HTERT RPE-1 (cell line): ENCODE data around the gene COL13A1.

Source experiments
- in situ Hi-C: fragments of 300-500 bp; cut with MboI; formaldehyde crosslinking; loops from 4 replicates; pipeline ENCODE4 v1.14.3; 2020; ENCODE audit warnings: low sequenced_read_pairs

COL13A1 gene

DNA sequence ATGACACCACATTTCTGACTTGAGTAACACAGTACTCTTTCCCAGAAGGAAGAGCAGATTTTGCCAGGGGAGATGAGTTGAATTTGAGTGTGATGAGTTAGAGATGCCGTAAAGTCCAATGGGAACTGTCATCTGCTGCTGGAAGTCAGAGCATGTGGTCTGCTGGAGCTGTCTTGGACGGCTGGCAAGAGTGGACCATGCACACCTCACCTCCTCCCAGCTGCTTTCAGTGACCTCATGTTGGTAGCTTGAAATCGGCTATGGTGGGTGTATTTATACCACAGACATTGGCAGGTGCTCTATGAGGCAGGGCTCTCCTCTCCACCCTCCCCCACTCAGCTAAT is 82.3 kb downstream of the COL13A1 start:
- in situ Hi-C loops: no loop called here

- in situ Hi-C loops: no loop called here
Measured at GRCh38 chr10:69884686-69885085, 83.0 kb downstream of the COL13A1 start.

DNA sequence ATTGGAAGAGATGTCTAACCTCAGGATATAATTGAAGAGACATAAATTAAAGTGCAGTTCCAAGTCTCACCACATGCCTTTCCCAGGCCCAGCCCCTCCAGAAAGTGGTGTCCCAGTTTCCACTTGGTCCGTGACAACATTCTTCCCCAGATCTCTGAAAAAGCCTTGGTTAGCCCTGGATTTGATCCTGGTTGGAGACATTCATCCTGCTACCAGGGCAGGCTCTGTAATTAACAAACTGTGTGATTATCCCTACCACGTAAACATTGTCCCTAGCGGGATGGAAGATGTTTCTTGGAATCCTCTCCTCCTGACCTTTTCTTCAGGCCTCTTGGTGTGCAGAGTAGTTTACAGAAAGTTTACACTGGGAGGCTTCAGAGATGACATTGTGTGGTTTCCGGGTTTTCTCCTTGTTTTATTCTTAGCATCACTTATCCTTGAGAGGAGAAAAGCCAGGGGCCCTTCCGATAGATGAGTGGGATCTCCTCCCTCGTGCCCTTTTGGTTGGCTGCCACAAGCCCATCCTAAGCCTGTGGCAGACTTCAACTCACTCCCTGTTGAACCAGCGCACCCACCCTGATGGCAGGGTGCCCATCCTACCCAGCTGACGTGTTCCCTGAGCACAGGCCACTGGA is 83.8 kb downstream of the COL13A1 start:
- in situ Hi-C loops: no loop called here

DNA sequence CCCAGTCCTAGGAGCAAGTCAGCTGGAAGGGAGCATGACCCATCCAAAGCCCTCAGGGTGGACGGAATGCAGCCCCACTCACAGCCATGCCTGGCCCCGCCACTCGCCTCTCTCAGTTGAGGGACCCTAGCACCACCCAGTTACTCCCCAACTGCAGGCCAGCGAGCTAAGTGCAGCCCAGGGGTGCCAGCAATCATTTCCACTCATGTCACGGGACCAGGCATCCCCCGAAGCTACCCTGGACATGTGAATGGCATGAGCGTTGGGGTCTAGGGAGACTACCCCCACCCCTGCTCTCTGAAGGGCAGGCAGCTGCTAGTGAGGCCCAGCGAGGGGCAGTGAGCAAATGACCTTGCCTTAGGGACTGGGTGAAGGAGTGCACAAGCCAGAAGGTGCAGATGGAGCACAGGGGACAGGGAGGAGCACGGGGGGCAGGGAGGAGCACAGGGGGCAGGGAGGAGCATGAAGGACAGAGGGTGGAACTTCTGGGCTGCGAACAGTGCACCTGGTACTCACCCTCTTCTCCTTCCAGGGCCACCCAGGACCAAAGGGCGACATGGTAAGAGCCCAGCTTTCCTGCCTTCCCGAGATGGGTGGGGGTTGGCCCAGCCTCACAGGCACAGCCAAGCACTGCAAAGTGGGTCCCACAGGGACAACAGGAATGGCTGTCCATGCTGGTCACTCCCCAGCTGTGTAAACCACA is 87.3 kb downstream of the COL13A1 start:
- in situ Hi-C loops: no loop called here

DNA sequence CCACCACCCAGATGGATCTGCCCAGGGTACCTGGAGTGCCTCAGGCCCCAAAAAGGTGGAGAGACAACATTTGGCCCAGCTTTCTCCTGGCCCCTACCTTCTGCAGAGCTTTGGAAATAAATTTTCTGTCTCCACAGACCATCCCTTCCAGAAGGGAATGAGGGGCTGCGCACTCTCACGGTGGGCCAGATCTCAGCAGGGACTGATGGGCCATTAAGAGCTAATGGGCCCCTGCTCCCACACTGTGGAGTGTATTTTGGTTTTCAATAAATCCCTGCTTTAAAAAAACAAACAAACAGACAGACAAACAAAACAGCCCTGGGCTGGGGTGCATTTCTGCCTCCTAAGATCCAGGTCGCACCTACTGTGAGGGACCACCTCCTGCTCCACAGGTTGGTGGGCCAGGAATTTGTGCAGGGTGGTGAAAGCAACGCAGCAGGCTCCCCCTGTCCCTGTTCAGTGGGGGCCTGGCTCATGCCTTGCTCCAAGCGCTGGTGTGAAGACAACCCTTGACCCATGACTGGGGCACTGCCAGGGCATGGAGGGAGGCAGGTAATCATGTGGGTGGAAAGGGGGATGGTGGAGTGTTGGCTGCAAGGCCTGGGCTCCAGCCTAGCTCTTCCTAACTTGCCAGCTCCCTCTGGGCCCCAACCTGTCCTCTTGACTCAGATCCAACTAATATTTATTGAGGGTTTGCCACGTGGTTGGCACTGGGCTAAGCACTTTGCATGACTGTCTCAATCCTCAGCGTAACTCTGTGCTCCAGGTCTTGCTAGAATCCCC is 88.5 kb downstream of the COL13A1 start:
- in situ Hi-C loops: no loop called here

DNA sequence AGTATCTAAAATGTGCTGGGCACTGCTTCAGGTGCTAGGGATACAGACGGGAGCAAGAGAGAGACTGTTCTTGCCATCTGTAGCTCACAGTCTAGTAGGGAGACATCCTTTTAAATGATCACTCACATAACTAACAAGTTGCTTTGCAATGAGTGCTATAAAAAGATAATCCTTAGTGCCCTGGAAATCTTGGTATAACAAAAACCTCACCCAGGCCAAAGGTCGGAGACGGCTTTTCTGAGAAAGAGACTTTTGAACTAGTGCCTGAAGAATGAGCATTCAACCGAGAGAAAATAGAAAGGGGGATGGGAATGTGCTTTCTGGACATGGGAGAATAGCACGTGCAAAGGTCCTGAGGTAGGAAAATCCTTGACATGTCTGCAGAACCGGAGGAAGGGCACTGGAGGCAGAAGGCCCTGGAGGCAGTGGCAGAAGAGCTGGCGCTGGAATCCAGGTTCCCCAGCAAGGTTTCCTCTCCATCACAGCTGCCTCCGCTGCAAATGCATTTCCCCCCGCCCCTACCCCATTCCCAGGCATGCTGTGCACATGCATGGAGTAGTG is 89.4 kb downstream of the COL13A1 start:
- in situ Hi-C loops: no loop called here

DNA sequence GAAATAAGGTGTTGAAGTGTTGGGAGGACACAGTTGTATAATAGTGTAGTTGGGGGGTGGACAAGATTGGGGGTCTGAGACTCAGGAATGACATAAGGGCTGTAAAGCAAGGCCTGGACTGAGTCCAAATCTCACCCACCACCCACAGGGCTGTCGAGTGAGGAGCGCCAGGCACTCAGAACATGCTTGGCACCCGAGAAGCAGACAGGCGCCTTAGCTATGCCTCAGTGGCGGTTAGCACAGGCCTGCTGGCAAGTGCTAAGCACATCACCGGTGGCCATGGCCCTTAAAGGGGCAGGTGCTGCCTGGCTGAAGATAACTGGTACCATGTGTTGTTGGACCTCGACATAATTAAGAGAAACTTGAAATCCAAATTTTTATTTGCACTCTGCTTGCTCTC is 90.7 kb downstream of the COL13A1 start:
- in situ Hi-C loops: no loop called here

- in situ Hi-C loops: no loop called here
Measured at GRCh38 chr10:69892816-69893215, 91.1 kb downstream of the COL13A1 start.

- in situ Hi-C loops: no loop called here
Measured at GRCh38 chr10:69893271-69893900, 91.7 kb downstream of the COL13A1 start.

DNA sequence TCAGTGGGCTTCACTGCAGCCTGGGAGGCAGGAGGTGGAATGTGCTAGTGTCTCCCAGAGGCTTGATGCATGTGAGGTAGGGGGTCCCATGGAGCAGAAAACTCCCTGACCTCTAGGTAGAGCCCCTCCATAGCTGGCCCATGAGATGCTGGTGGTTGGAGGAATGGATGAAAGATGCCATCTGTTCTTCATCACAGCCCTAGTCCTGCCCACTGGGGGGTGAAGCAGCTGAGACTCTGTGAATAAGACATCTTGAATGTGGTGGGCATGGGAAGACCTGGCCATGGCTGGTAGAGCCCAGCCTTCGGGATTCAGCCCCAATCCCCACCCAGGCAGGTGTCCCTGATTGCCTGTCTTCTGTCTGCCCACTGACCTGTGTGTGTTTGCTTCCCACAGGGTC is 92.5 kb downstream of the COL13A1 start:
- in situ Hi-C loops: no loop called here

DNA sequence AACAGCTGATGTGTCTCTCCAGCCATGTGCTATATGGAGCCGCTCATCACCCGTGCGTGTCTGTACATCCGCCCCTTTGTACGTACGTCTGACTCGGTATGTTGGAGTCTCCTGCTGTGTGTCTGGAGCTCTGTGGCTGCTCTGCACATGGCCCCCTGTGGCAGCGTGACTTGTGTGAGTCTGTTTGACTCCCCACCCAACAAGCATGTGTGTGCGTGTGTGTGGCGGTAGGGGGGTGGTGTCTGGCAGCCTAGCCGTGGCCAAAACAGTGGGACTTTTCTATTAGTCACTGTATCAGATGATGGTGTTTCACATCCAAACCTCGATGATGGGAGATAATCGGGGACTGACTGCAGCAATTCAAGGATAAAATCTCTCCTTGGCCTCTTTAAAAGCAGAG is 94.1 kb downstream of the COL13A1 start:
- in situ Hi-C loops: no loop called here

DNA sequence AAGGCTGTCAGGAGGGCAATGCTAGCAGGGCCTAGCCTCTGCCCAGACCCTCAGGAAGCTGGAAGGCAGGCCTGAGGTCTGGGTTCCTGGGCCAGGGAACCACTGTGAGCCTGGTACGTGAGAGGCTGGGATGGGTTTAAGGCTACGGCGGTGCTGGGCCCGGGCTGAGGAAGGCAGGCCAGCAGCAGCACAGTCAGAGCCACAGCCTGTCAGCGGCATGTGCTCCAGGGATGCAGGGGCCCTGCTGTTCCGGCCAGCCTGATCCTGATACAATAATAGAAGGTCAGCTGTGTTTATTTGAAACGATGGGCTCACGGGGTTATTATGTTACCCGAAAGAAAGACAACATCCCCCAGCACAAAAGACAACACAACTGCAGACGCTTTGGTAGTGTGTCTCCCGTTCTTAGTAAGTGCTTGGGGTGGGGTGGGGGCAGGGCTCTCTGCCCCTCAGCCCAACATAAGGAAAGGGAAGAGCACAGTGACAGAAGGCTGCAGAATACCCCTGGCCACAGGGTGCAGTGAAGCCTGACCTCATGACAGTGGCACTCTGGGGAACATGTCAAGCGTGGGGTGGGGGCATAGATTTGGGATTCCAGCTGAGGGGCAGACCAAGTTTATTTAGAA is 95.0 kb downstream of the COL13A1 start:
- in situ Hi-C loops: no loop called here

GRCh38 chr10:69897432-69897831 is 95.7 kb downstream of the COL13A1 start:
- in situ Hi-C loops: no loop called here

GRCh38 chr10:69897999-69898398 is 96.3 kb downstream of the COL13A1 start:
- in situ Hi-C loops: no loop called here

- in situ Hi-C loops: no loop called here
Measured at GRCh38 chr10:69898524-69898923, 96.8 kb downstream of the COL13A1 start.

- in situ Hi-C loops: no loop called here
Measured at GRCh38 chr10:69898941-69899340, 97.2 kb downstream of the COL13A1 start.

GRCh38 chr10:69899727-69900595 is 98.3 kb downstream of the COL13A1 start:
- in situ Hi-C loops: no loop called here

- in situ Hi-C loops: no loop called here
Measured at GRCh38 chr10:69901022-69901421, 99.3 kb downstream of the COL13A1 start.

DNA sequence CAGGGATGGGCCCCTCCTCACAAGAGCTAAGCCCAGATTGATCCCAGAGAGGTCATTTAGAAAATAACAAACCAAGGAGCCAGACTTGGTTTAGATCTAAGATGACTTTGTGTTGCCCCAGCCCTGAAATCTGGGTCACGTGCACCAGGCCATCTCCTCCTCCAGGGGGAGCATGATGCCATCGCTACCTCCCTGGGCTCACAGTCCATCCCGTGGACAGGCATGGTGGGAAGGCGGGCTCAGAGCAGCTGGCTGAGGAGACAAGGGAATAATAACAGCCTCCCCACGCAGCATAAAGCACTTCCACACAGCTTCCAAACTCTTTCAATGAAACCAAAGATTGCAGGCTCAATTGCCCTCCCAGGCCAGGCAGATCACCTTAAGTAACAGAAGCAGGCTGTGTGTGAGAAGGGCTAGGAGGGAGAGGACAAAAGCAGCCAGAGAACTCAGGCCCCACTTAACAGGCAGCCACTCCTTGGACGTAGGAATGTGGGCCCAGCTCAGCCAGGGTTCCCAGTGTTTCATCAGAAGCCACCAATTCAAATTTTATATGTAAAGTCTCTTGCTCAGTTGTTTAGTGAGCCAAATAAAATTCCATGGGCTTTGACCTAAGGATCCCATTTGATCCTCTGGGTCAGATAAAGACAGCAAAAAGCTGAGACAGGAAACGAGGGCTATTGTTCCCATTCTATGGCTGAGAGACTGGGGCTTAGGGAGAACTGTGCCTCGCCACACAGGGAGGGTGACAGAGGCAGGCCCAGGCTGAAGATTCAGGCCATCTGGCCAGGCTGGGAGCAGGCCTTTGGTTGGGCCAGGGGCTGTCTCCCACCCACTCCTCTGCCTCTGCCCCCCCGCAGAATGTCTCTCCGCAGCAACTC is 100.2 kb downstream of the COL13A1 start:
- in situ Hi-C loops: no loop called here
